Measurements from ENCODE around the gene LUZP2.

LUZP2 gene

DNA sequence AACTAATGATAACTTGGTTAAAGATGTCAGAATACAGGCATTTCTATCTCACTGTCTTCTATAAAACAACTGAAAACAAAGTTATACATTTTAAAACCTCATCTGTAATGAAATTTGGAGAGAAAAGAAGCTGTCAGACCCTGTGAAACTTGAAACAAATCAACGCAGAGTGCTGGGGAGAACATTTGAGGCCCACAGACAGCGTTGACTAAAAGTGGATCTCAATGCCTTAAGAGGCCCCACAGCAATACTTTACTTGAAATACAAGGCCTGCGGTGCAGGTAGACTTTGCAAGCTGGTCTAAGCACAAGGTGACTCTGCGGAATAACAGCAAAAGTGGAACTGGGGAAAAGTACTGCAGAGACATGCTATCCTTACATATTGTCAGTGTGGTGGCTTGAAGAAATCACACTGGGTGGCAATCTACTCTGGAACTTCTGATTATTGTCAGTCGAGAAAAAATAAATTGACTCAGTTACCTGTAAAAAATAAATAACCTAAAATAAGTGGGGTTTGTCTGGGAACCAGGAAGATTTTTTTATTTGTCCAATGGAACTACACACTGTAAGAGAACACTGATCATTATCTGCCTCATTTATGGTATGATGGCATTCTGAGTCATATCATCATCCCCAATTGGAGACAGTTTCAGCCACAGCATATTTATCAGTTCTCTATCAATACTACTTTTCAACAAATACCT lies 138.9 kb downstream of the LUZP2 start:
- peak; percentile 25 for DNase-seq (ENCODE audit: low read depth)

DNA sequence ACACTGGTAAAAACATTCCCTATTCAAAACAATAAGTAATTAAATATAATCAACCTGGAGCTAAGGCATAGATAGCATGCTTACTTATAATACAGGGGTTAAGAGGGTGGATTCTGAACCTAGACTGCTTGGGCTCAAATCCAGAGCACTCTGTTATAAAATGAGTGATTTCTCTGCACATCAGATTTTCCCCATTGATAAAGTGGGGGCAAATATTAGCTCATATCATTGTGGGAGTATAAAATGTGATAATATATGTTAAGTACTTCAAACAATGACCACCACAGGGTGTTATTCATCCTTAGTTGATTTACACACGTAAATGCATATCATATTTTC lies 139.4 kb downstream of the LUZP2 start:
- no peak for DNase-seq (ENCODE audit: low read depth)

DNA sequence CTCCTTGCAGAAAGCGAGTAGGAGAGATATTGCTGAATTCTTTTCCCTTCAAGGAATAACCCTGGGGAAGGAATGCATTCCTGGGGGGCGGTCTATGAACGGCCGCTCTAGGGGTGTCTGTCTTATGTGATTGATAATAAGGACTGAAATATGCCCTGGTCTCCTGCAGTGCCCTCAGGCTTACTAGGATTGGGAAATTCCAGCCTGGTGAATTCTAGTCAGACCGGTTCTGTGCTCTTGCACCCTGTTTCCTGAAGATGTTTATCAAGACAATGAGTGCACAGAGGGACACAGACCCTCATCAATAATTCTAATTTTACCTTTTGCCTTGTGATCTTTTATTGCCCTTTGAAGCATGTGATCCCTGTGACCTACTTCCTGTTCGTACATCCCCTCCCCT lies 140.7 kb downstream of the LUZP2 start:
- no peak for DNase-seq (ENCODE audit: low read depth)

GRCh38 chr11:24642648-24643047 lies 145.8 kb downstream of the LUZP2 start:
- DNase-seq (ENCODE audit: low read depth): no peak

GRCh38 chr11:24645563-24645962 lies 148.7 kb downstream of the LUZP2 start:
- DNase-seq (ENCODE audit: low read depth): no peak

DNA sequence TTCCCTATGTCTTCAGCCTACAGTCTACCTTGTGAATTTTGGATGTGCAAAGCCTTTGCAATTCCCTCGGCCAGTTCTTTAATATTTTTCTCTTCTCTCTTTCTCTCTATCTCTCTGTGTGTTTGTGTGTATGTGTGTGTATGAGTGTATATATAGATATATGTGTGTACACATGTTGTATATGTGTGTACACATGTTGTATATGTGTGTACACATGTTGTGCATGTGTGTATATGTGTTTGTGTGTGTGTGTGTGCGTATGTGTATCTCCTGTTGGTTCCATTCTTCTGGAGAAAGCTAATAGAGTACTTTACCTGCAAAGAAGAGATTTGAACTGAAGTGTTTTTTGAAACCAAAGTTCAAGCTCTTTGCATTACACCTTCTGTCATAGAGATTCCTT lies 155.0 kb downstream of the LUZP2 start:
- no peak for DNase-seq (ENCODE audit: low read depth)

- DNase-seq (ENCODE audit: low read depth): no peak
Measured at GRCh38 chr11:24653901-24654300, 157.0 kb downstream of the LUZP2 start.

- DNase-seq (ENCODE audit: low read depth): no peak
Measured at GRCh38 chr11:24661331-24661730, 164.5 kb downstream of the LUZP2 start.

GRCh38 chr11:24664399-24664798 lies 167.5 kb downstream of the LUZP2 start:
- no peak for DNase-seq (ENCODE audit: low read depth)

GRCh38 chr11:24667353-24667968 lies 170.6 kb downstream of the LUZP2 start:
- DNase-seq (ENCODE audit: low read depth): no peak

DNA sequence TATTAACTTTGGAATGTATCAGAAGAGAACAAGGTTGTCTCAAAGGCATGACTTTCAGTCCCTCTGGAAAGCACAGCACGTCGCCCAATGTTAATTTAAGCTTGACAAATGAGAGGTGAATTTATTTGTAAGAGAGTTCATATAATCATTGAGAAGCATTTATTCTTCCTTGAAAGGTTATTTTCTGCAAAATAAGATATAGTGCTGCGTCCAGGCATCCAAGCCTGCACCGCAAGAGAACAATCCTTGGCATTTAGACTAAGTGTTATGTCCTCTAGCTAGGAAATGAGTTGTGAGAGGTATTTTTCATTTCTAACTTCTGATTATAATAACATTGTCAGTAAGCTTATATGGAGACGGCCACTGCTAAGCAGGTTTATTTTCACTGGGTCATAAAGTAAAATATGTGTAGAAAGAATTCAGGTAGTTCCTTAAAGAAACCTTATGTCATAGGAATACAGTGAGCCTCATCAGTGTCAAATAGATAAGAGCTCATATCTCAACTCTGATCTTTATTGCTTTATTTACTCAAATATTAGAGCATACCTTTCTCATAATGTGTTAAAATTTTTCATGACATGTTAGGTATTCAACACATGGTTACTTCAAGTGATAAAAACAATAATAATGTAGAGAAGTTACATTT lies 182.0 kb downstream of the LUZP2 start:
- DNase-seq (ENCODE audit: low read depth): no peak

DNA sequence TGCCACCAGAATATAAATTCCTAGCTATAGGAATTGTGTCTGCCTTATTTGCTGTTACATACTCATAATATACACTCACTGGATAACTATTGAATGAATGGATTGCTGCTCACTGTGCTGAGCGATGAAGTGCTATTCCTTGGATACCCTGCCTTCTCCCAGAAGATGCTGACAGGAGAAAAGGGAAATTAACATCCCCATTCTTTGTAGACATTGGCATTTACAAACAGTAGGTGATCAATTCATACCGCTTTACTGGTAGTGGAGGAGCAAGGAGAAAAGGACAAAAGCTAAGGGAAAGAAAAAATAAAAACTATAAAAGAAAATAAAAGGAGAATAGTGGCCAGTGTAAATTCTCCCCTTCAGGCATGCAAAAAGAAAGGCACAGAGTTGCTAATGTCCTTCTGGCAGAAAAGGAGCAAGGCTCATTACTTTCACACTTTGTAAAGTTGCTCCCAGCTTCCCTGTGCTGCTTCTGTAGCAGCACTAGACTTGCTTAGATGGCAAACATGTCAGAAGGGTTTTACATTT lies 183.0 kb downstream of the LUZP2 start:
- DNase-seq (ENCODE audit: low read depth): no peak

GRCh38 chr11:24683583-24683982 lies 186.7 kb downstream of the LUZP2 start:
- no peak for DNase-seq (ENCODE audit: low read depth)

DNA sequence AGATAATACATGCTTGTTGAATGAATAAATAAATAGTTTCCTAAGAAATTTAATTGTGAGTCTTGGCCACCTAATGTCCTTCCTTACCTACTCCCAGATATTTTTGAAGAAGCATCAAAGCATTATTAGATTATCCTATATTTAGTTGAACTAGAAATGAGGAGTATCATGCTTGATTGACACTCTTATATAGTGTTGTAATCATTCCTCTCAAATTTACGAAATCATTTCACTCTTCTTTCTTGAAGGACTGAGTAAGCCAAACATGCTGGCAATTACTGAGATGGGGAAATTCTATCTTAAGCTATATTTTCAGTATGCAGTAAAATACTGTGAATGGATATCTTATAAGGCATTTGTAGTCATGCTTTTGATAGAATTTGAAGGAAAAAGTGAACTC lies 189.0 kb downstream of the LUZP2 start:
- DNase-seq (ENCODE audit: low read depth): no peak

GRCh38 chr11:24687531-24688147 lies 190.8 kb downstream of the LUZP2 start:
- no peak for DNase-seq (ENCODE audit: low read depth)

- no peak for DNase-seq (ENCODE audit: low read depth)
Measured at GRCh38 chr11:24688981-24689380, 192.1 kb downstream of the LUZP2 start.

DNA sequence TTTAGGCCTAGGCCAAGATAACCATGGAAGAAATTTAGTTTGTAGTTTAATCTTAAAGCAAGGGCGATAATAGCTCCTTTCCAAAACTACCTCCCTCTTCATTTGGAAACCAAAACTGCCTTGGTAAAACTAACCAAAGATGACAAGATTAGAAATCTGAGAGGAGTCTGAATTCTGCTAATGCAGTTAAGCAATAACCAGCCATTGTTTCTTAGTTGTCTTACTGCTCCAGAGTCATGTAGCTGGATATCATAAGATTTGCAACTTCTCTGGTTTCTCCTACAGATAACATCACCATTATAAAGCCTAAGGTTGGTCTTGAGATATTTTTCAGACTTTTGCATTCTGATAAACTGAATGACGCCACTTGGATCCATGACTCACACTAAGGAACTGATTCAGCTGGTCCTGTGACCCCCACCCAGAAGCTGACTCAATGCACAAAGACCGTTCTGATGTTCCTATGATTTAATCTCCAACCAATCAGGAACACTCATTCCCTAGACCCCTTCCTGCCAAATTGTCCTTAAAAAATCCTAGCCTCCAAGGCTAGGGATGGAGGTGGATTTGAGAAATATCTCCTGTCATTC lies 200.8 kb downstream of the LUZP2 start:
- peak; percentile 46 for DNase-seq (ENCODE audit: low read depth)

GRCh38 chr11:24704716-24705115 lies 207.9 kb downstream of the LUZP2 start:
- DNase-seq (ENCODE audit: low read depth): no peak

DNA sequence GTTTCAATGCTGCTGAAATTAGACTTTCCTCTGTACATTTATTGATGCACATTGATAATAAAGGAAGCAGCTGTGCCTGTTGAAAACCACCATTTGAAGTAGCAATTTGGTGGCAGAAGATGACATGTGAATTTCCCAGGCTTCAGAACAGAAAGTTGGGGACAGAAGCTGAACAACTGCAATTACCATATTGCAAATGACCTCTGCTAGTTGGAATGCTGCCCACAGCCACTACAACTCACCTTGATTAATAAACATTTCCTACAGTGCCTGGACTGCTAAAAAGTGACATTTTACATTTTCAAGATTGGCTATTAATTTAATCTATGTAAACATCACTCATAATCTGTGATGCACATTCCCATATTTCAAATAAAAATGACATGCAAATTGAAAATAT lies 208.6 kb downstream of the LUZP2 start:
- DNase-seq (ENCODE audit: low read depth): no peak

- no peak for DNase-seq (ENCODE audit: low read depth)
Measured at GRCh38 chr11:24708616-24709015, 211.8 kb downstream of the LUZP2 start.

DNA sequence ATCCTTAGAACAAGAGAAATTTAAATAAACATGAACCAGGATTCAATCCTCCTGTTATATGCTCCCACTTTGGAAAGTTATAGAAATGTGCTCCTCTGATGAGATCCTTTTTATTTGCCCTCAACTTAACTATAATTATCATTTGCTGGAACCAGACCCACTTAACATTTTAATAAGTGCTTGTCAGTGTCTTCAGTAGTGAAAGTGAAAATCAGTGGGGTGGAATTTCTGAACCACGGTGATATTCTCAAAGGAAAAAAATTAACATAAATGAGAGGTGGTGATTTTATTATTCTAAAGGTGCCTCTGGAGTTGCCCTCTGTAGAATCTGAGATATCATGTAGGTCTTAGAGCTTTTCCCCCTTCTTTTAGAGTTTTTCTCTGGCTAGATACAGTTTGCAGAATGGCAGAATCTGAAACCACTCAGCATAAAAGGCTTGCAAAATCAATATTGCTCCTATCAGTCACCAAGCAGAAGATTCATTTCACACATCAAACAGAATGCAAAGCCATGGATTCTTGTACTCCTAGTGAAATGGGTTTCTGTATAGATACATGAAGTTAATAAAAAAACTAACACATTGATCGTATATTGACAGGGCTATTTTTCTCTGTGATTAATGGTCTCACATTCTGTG lies 213.2 kb downstream of the LUZP2 start:
- no peak for DNase-seq (ENCODE audit: low read depth)

DNA sequence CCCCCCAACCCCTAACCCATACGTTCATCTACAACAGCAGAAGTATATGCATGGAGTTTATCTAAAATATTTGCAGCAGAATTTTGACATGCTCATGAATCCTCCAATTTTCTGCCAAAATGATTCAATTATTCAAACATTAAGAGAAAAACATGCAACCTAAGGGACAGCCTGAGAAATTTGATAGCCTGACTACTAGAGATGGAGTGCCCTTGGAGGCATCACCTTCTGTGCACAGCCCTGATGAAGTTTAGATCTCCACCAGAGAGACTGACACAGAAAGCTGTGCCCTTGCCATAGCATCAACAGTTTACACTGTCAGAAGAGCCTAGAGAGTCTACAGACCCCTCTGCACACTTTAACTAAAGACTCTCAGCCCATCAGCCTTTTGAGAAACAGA lies 217.7 kb downstream of the LUZP2 start:
- DNase-seq (ENCODE audit: low read depth): no peak
